ENCODE results near the gene SH2D7.

DNA sequence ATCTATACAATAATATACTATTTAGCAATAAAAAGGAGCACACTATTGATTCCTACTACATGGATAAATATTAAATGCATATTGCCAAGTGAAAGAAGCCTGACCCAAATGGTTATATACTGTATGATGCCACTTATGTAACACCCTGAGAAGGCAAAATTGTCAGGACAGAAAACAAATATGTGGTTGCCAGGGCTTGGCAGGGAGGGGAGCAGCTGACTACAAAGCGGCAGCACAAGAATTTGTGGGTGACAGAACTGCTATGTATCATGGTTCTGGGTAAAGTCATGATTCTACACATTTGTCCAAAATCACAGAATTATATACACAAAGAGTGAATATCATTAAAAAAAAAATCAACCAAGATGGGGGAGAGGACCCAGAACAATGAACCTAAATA, 37.4 kb upstream of the SH2D7 start:
- no peak for TF ChIP-seq EZH2phosphoT487 (IDR thresholded peaks at IDR 0.05; ENCODE audit: unreplicated experiment)
- no peak for TF ChIP-seq POLR2AphosphoS5 (IDR thresholded peaks at IDR 0.05; ENCODE audit: low read depth)
